Adrenal gland (tissue), 12 donors: ENCODE measurements around the gene USF2. TPM values are rescaled to one million over a fixed set of nuclear protein-coding genes. Genes with fewer than 3 reads are reported as not detected.

Experiments
- DNase-seq, 7 donors: peaks; one replicate each; pipeline ENCODE4 v3.0.0-alpha.2; 2019 to 2020
- H3K27ac ChIP-seq, 5 donors: fragments of 200-600 bp; sonication (generic) in 4 of 5; 1 replicate in 3 of 5; 2 replicates in 2 of 5; pipeline versions ENCODE4 v1.5.1 to v1.8.0; 2016 to 2020; ENCODE audit warnings: mild to moderate bottlenecking in 1 of 5
- H3K27me3 ChIP-seq: fragments of 200-600 bp; 2 replicates; pipeline ENCODE4 v1.8.0; 2021
- H3K36me3 ChIP-seq, 2 donors: fragments of 200-600 bp; replicated peaks in 1 of 2; 1 replicate in 1 of 2; 2 replicates in 1 of 2; pipeline versions ENCODE4 v1.5.1 to v1.8.0; 2018 to 2022
- H3K4me1 ChIP-seq, 2 donors: fragments of 200-600 bp; replicated peaks in 1 of 2; 1 replicate in 1 of 2; 2 replicates in 1 of 2; pipeline versions ENCODE4 v1.5.1 to v1.8.0; 2018 to 2021
- H3K4me3 ChIP-seq, 4 donors: fragments of 200-600 bp; sonication (generic) in 3 of 4; one replicate each; pipeline ENCODE4 v1.5.1; 2016 to 2018
- H3K9me3 ChIP-seq, 3 donors: fragments of 200-600 bp; sonication (generic) in 1 of 3; replicated peaks in 1 of 3; 1 replicate in 2 of 3; 2 replicates in 1 of 3; pipeline versions ENCODE4 v1.5.1 to v1.8.0; 2016 to 2021
- CTCF ChIP-seq, 6 experiments: fragments of 450-650 bp in 4 of 6; fragments of 200-600 bp in 2 of 6; sonication (generic) in 1 of 6; IDR thresholded peaks; 1 replicate in 5 of 6; 2 replicates in 1 of 6; pipeline versions ENCODE4 v1.5.1 to v1.8.0; 2016 to 2021; ENCODE audit warnings: antibody characterized with exemption in 6 of 6, mild to moderate bottlenecking in 2 of 6, moderate library complexity in 1 of 6
- POLR2A ChIP-seq, 2 donors: fragments of 450-650 bp; IDR thresholded peaks; one replicate each; pipeline ENCODE4 v1.6.1; 2017; ENCODE audit warnings: antibody characterized with exemption in 2 of 2, mild to moderate bottlenecking in 2 of 2, moderate library complexity in 1 of 2
- WGBS, 4 donors: extraction: QIAGEN DNeasy Blood & Tissue Kit in 2 of 4; methylation state at CpG; one replicate each; pipeline versions ENCODE4 v1.1.5 to v1.1.7; 2013 to 2017; 5-methylcytosine and 5-hydroxymethylcytosine counted together
- intact Hi-C, 2 donors: fragments of 100-400 bp; cut with DNase I; formaldehyde crosslinking; loops; one replicate each; pipeline versions ENCODE4 v1.14.1 to v1.15.0; 2022 to 2023
- polyA plus RNA-seq, 3 donors: library from polyadenylated mRNA; stranded (reverse); fragments of 200-250 nt in 2 of 3; fragments of 350-450 nt in 1 of 3; fragmentation: Illumina TruSeq in 1 of 3; extraction: RNeasy Lipid Tissue Mini Kit (QIAGEN cat#74804) in 1 of 3; gene quantifications; one replicate each; pipeline ENCODE4 v1.2.3, GENCODE V29; 2013 to 2014
- total RNA-seq, 9 donors: library from RNA; depleted of rRNA in 4 of 9; stranded (reverse); fragments of >200 nt in 4 of 9; fragments of 120-200 nt in 1 of 9; fragmentation: NEBNext Ultra II Directional in 1 of 9; extraction: Animal tissue kit (Norgen Biotek cat#: 25700) in 1 of 9; gene quantifications; one replicate each; pipeline versions ENCODE4 v1.1.0 to v1.2.4, GENCODE V29; 2013 to 2023
- donor health status: healthy with polysubstance abuse.
- donor health status: Bipolar disorder and iron deficiency.
- donor health status: DM: yes; HTN: yes; CAD: no.
- donor health status: DM: no; HTN: no; CAD: no.
- donor health status: DM: no; HTN: no; CAD: no.
- donor health status: DM: yes; HTN: yes; CAD: no.

Gene USF2
- total and polyA plus RNA-seq, 12 donors: 50.6 to 302 (median 146) TPM

- peaks cover 3 to 4% of the 10 kb centered on the region in 2 donors for H3K4me1 ChIP-seq
These were observed 43.8 kb upstream of the USF2 start for GRCh38 chr19:35224681-35225571.

GRCh38 chr19:35225951-35226350 lies 42.8 kb upstream of the USF2 start:
- DNase-seq: peak in 2 of 7 donors; percentile 15 to 20
- Histone ChIP-seq H3K4me3 (no peak overlapping the region), H3K4me1 (peaks cover 3 to 4% of the 10 kb centered on the region in 2 donors), H3K9me3 (no peaks in the 10 kb centered on the region), H3K27ac (no peak overlapping the region), H3K27me3 (no peaks in the 10 kb centered on the region), H3K36me3 (no peaks in the 10 kb centered on the region)
- intact Hi-C loops: no loop called here
- no peak for TF ChIP-seq CTCF (IDR thresholded peaks at IDR 0.05)
- TF ChIP-seq POLR2A (IDR thresholded peaks at IDR 0.05): no peak
- WGBS, 4 donors: 90 to 96% (median 92%) methylated on average over 6 of the region's 6 CpGs

More at GRCh38 chr19:35224681-35225571, 43.8 kb upstream of the USF2 start:
- 43 to 65% (median 51%) methylated on average over 15 to 41 of the region's 41 CpGs for WGBS, 4 donors
- H3K27ac ChIP-seq: no peak overlapping the region
- H3K9me3 ChIP-seq: no peaks in the 10 kb centered on the region
- DNase-seq: peak in 6 of 7 donors; percentile 30 to 50 (median 40)
- no peaks in the 10 kb centered on the region for H3K27me3 ChIP-seq
- H3K4me3 ChIP-seq: no peak overlapping the region
- TF ChIP-seq POLR2A (IDR thresholded peaks at IDR 0.05): no peak
- TF ChIP-seq CTCF (IDR thresholded peaks at IDR 0.05): no peak
- H3K36me3 ChIP-seq: no peaks in the 10 kb centered on the region
- intact Hi-C loops: no loop called here

GRCh38 chr19:35226748-35227147 lies 42.0 kb upstream of the USF2 start:
- Histone ChIP-seq H3K4me3 (no peak overlapping the region), H3K27me3 (no peaks in the 10 kb centered on the region), H3K27ac (no peak overlapping the region), H3K4me1 (peaks cover 3 to 4% of the 10 kb centered on the region in 2 donors), H3K9me3 (no peaks in the 10 kb centered on the region), H3K36me3 (no peaks in the 10 kb centered on the region)
- intact Hi-C loops: no loop called here
- peak in 2 of 7 donors; percentile 11 to 13 for DNase-seq
- WGBS, 4 donors: 87 to 91% (median 89%) methylated on average over 5 of the region's 5 CpGs
- TF ChIP-seq CTCF (IDR thresholded peaks at IDR 0.05) (no peak), POLR2A (IDR thresholded peaks at IDR 0.05) (no peak)

GRCh38 chr19:35228177-35228930 lies 40.4 kb upstream of the USF2 start, which contains the start of gene FAM187B:
FAM187B (minus strand) TSS chr19:35228739; CDS start chr19:35228680, 59 bp downstream.
- Histone ChIP-seq H3K36me3 (no peaks in the 10 kb centered on the region), H3K27ac (no peak within 1 kb of the TSS), H3K4me1 (peaks cover 3 to 4% of the 10 kb centered on the region in 2 donors), H3K27me3 (no peaks in the 10 kb centered on the region), H3K4me3 (no peak within 1 kb of the TSS), H3K9me3 (no peaks in the 10 kb centered on the region)
- 87 to 92% (median 90%) methylated on average over 14 of the region's 14 CpGs for WGBS, 4 donors
- TF ChIP-seq POLR2A (IDR thresholded peaks at IDR 0.05) (no peak), CTCF (IDR thresholded peaks at IDR 0.05) (no peak)
- peak in 3 of 7 donors; percentile 6 to 40 (median 13) for DNase-seq
- intact Hi-C loops: no loop called here
